WTC11 (cell line): Measurements from ENCODE around the gene OCA2. TPM values are rescaled to one million over a fixed set of nuclear protein-coding genes. Genes with fewer than 3 reads are reported as not detected.

Experiments
- ATAC-seq: fragments of 200-7000 bp; cut with Tn5 transposase; 2 replicates; pipeline ENCODE4 v1.10.0; 2021; ENCODE audit warnings: mild to moderate bottlenecking, moderate library complexity
- CTCF ChIA-PET: fragments of 300-600 bp; sonication (Branson Sonifier 250); formaldehyde crosslinking; loops from one replicate; lab custom pipeline; 2021; ENCODE audit warnings: antibody characterized with exemption; lab: Charles Lee
- POLR2A ChIA-PET: fragments of 350-600 bp; sonication (Branson Sonifier 250); formaldehyde crosslinking; loops from one replicate; lab custom pipeline; 2021; ENCODE audit warnings: antibody characterized with exemption; lab: Charles Lee
- DNase-seq: peaks from one replicate; pipeline ENCODE4 v3.0.0; 2021; ENCODE audit warnings: low spot score
- H3K27ac Mint-ChIP-seq: 2 replicates; pipeline ENCODE4 v1.8.0; 2021; ENCODE audit warnings: mixed read lengths
- H3K27me3 Mint-ChIP-seq: 2 replicates; pipeline ENCODE4 v1.8.0; 2021; ENCODE audit warnings: low read depth, mild to moderate bottlenecking, moderate library complexity, mixed read lengths
- H3K36me3 Mint-ChIP-seq: 2 replicates; pipeline ENCODE4 v1.8.0; 2021; ENCODE audit warnings: mixed read lengths
- H3K4me1 Mint-ChIP-seq: 2 replicates; pipeline ENCODE4 v1.8.0; 2022; ENCODE audit warnings: mixed read lengths
- H3K4me3 Mint-ChIP-seq: 2 replicates; pipeline ENCODE4 v1.8.0; 2021; ENCODE audit warnings: mild to moderate bottlenecking, moderate library complexity, mixed read lengths
- H3K9me3 Mint-ChIP-seq: 2 replicates; pipeline ENCODE4 v1.8.0; 2021; ENCODE audit warnings: mixed read lengths
- AR ChIP-seq: fragments of 250-450 bp; sonication (Bioruptor Pico); IDR thresholded peaks from 2 replicates; pipeline ENCODE4 v1.9.0; 2021; ENCODE audit warnings: mild to moderate bottlenecking
- E2F1 ChIP-seq: sonication (generic); formaldehyde crosslinking; IDR thresholded peaks from 2 replicates; pipeline ENCODE4 v1.8.0; 2022; ENCODE audit warnings: mild to moderate bottlenecking, missing genetic modification reagents
- EMX1 ChIP-seq: fragments of 250-450 bp; sonication (Bioruptor Pico); IDR thresholded peaks from 2 replicates; pipeline ENCODE4 v1.8.0; 2021; ENCODE audit warnings: mild to moderate bottlenecking
- FOXP1 ChIP-seq: sonication (generic); formaldehyde crosslinking; IDR thresholded peaks from 2 replicates; pipeline ENCODE4 v1.8.0; 2022; ENCODE audit warnings: missing genetic modification reagents, mild to moderate bottlenecking, moderate library complexity, borderline replicate concordance
- GRHL2 ChIP-seq: fragments of 250-450 bp; sonication (Bioruptor Pico); IDR thresholded peaks from 2 replicates; pipeline ENCODE4 v1.8.0; 2022; ENCODE audit warnings: mild to moderate bottlenecking, moderate library complexity; ENCODE audit not compliant: insufficient replicate concordance, severe bottlenecking
- HMGXB4 ChIP-seq: sonication (generic); formaldehyde crosslinking; IDR thresholded peaks from 2 replicates; pipeline ENCODE4 v1.8.1; 2023; ENCODE audit warnings: mild to moderate bottlenecking, moderate library complexity, missing genetic modification reagents
- NR1H2 ChIP-seq: sonication (generic); formaldehyde crosslinking; IDR thresholded peaks from 2 replicates; pipeline ENCODE4 v1.9.0; 2021; ENCODE audit warnings: mild to moderate bottlenecking, moderate library complexity, missing genetic modification reagents
- NR3C1 ChIP-seq: sonication (generic); formaldehyde crosslinking; conservative IDR thresholded peaks from 2 replicates; pipeline ENCODE4 v1.8.1; 2023; ENCODE audit warnings: low read depth, mild to moderate bottlenecking, missing genetic modification reagents
- SP1 ChIP-seq: sonication (generic); formaldehyde crosslinking; conservative IDR thresholded peaks from 2 replicates; pipeline ENCODE4 v1.8.1; 2022; ENCODE audit warnings: missing genetic modification reagents
- ZMAT4 ChIP-seq: fragments of 250-450 bp; sonication (Bioruptor Pico); IDR thresholded peaks from 2 replicates; pipeline ENCODE4 v1.9.0; 2021; ENCODE audit warnings: mild to moderate bottlenecking
- ZNF121 ChIP-seq: sonication (generic); formaldehyde crosslinking; IDR thresholded peaks from 2 replicates; pipeline ENCODE4 v1.8.0; 2023; ENCODE audit warnings: missing genetic modification reagents
- ZNF263 ChIP-seq: sonication (generic); formaldehyde crosslinking; IDR thresholded peaks from 2 replicates; pipeline ENCODE4 v1.8.1; 2022; ENCODE audit warnings: low read depth, mild to moderate bottlenecking, moderate library complexity, missing genetic modification reagents
- ZNF423 ChIP-seq: fragments of 250-450 bp; sonication (Bioruptor Pico); IDR thresholded peaks from 2 replicates; pipeline ENCODE4 v2.1.2; 2022; ENCODE audit warnings: mild to moderate bottlenecking, moderate library complexity
- ZNF425 ChIP-seq: fragments of 250-450 bp; sonication (Bioruptor Pico); conservative IDR thresholded peaks from 2 replicates; pipeline ENCODE4 v1.9.0; 2021; ENCODE audit warnings: mild to moderate bottlenecking
- total RNA-seq: library from RNA; stranded (reverse); gene quantifications from 3 replicates; pipeline ENCODE4 v1.2.3, GENCODE V29; 2021
- TF ChIP-seq, protein P1 (sequence below): sonication (generic); formaldehyde crosslinking; IDR thresholded peaks from 2 replicates; pipeline ENCODE4 v1.8.1; 2022; ENCODE audit warnings: mild to moderate bottlenecking, moderate library complexity, missing genetic modification reagents

Gene OCA2
- total RNA-seq, 1 experiment from 2014 or later, result 0.39 TPM

DNA sequence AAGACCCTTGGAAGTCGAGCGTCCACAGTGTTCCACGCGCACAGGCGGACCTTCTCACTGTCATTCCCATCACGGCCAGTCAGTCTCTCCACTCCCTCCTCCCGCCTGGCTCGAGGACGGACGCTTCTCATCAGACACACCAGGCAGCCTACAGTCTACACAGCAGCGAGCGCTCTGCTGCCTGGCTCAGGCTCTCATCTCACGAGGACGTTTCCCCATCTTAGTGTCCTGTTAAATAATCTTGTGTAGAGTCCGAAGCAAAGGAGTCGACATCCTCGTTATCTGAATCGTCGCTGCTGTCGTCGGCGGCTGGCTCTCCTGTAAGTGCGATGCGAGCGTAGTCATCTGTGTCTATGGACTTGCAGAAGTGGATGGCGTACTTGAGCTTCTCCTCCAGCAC, 12.4 kb upstream of the OCA2 start:
- no peak for ATAC-seq
- CTCF ChIA-PET, result interaction anchor here (1.1 to 1.7 kb wide), 2 partner anchors 15 to 16 kb away, joined by 3 to 5 read pairs; no protein-coding TSS in a partner anchor
- DNase-seq, result no peak

GRCh38 chr15:28110481-28110881, 11.4 kb upstream of the OCA2 start:
- H3K4me3 Mint-ChIP-seq, result no peak overlapping the region
- peak overlapping the region; percentile 60; the same call in 1 of the 2 replicates for H3K27ac Mint-ChIP-seq
- ATAC-seq (no peak), DNase-seq (no peak)
- ChIA-PET CTCF (interaction anchor here (1.1 to 2.1 kb wide), 4 partner anchors 11 to 430 kb away, joined by 3 to 12 read pairs (median 7); partner anchors contain the start of gene OCA2), POLR2A (no interaction called here)
- H3K9me3 Mint-ChIP-seq, result no peaks in the 10 kb centered on the region
- peaks cover 33% of the 10 kb centered on the region for H3K27me3 Mint-ChIP-seq
- H3K4me1 Mint-ChIP-seq, result peaks cover 4% of the 10 kb centered on the region
- no peak for TF ChIP-seq GRHL2 (CRISPR knock-in tag)
- TF ChIP-seq HMGXB4 (CRISPR knock-in tag), result no peak
- TF ChIP-seq NR1H2 (CRISPR knock-in tag), result no peak
- no peak for TF ChIP-seq EMX1
- TF ChIP-seq ZNF263, result no peak
- TF ChIP-seq, protein P1, sequence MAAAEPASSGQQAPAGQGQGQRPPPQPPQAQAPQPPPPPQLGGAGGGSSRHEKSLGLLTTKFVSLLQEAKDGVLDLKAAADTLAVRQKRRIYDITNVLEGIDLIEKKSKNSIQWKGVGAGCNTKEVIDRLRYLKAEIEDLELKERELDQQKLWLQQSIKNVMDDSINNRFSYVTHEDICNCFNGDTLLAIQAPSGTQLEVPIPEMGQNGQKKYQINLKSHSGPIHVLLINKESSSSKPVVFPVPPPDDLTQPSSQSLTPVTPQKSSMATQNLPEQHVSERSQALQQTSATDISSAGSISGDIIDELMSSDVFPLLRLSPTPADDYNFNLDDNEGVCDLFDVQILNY (CRISPR knock-in tag), result no peak
- no peak for TF ChIP-seq FOXP1
- no peak for TF ChIP-seq NR3C1 (CRISPR knock-in tag)
- TF ChIP-seq ZNF121 (CRISPR knock-in tag), result no peak
- TF ChIP-seq ZNF425, result no peak
- peaks cover 39% of the 10 kb centered on the region for H3K36me3 Mint-ChIP-seq

More for the DNA sequence above, 12.4 kb upstream of the OCA2 start:
- Mint-ChIP-seq H3K9me3 (no peaks in the 10 kb centered on the region), H3K27ac (no peak overlapping the region), H3K4me3 (no peak overlapping the region), H3K27me3 (peaks cover 23% of the 10 kb centered on the region), H3K4me1 (peaks cover 4% of the 10 kb centered on the region), H3K36me3 (peaks cover 47% of the 10 kb centered on the region)
- TF ChIP-seq SP1 (no peak), GRHL2 (CRISPR knock-in tag) (no peak), E2F1 (CRISPR knock-in tag) (no peak), ZMAT4 (CRISPR knock-in tag) (no peak), AR (CRISPR knock-in tag) (no peak), ZNF423 (CRISPR knock-in tag) (no peak)
- POLR2A ChIA-PET, result no interaction called here
